ENCODE measurements around the gene RALBP1.

Gene RALBP1

GRCh38 chr18:9552616-9553015 lies 77.3 kb downstream of the RALBP1 start:
- DNase-seq = no peak

- DNase-seq = no peak
Observed at GRCh38 chr18:9557250-9557943, 82.1 kb downstream of the RALBP1 start.

DNA sequence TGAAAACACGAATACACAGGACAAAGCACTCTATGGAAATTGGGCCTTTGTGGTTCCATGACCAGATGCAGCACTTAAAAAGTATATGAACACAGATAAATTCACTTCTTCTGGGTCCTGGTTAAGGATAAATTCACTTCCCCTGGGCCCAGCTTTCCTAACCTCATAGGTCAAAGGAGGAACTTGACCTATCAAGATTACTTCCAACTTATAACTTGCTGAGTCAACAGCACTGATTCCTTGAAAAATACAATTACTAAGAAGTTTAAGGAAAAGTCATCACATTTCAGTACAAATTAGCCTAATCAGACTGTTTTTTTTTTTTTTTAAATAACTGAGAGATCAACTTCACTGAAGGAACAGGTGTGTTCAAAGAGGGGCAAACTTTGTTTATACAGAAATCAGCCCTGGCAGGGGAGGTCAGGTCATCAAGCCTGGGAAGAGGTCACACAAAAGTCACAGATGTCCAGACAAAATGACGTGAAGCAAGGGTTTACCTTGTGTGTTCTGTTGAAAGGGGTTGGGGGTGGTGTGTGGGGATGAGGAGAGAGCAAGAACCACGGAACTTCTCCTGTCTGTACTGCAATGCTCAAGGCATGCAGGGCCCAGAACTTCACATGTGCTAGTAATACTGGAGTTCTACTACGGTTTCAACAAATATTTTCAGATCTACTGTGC lies 83.2 kb downstream of the RALBP1 start:
- DNase-seq = no peak

DNA sequence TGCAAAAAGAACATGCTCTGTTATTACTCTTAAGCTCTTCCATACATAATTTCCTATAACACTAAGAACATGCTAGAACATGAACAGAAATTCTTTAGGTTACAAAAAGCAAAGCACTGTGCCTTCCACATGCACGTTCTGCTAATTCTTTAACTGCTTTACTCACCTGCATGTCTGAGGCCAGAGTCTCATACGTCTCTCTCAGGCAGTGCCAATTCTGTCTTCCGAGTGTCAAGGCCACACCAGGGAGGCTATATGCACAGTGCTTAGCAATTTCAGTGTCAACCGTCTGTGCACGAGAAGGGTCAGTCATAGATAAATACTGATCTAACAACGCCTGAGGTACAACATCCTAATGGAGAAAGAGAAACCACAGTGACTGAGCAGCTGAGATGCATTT lies 83.9 kb downstream of the RALBP1 start:
- no peak for DNase-seq

DNA sequence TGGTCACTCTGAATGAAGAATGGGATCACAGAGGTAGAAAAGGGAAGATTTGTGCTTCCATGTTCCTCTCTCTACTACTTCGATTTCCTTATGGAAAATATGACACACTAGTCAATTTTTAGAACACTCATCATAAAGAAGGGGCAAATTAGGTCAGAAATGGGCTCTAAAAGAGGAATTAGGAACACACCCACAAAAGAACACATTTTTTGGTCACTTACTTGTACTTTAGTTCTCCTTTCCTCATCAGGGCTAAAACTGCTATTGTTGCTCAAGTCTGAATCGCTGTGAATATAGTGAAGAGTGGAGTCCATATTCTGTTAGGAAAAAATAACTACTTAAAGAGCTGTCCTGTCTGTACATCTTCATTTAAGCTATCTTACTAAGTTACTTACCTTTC lies 86.4 kb downstream of the RALBP1 start:
- DNase-seq = no peak

- DNase-seq = no peak
Observed at GRCh38 chr18:9562584-9562983, 87.3 kb downstream of the RALBP1 start.

- no peak for DNase-seq
Observed at GRCh38 chr18:9563331-9563730, 88.0 kb downstream of the RALBP1 start.

DNA sequence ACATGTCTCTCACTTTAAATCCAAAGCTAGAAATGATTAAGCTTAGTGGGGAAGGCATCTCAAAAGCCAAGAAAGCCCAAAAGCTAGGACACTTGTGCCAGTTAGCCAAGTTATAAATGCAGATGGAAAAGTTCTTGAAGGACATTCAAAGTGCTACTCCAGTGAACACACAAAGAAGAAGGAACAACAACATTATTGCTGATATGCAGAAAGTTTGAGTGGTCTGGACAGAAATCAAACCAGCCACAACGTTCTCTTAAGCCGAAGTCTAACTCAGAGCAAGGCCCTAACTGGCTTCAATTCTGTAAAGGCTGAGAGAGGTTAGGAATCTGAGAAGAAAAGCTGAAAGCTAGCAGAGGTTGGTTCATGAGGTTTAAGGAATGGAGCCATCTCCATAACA lies 90.1 kb downstream of the RALBP1 start:
- no peak for DNase-seq

DNA sequence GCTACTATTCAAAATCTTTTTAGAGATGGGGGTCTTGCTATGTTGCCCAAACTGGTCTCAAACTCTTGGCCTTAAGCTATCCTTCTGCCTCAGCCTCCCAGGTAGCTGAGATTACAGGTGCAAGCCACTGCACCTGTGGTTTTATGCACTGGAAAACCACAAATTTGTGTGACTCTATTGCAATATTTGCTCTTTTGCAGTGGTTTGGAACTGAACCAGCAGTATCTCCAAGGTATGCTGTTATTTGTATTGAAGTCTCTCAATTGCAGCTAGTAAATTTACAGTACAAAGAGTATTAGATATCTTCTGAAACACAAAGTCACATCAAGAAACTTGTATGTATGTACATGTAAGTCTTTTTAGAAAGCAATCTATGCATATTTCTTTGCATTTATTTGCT lies 92.9 kb downstream of the RALBP1 start:
- DNase-seq = no peak

DNA sequence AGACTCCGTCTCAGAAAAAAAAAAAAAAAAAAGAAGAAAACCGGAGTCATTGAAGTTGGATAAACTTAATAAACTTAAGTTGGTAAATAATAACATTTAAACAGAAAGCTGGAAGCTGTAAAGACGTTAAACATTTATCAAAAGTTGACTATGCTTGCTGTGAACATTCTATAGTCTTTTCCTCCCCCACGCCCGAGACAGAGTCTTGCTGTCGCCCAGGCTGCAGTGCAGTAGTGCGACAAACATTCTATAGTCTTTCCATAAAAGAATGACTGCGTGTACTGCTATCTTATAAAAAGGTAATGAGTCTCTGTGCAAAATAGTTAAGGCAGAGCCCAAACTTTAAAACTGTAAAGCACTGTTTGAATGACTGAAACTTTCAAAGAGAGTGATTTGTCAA lies 93.9 kb downstream of the RALBP1 start:
- no peak for DNase-seq

DNA sequence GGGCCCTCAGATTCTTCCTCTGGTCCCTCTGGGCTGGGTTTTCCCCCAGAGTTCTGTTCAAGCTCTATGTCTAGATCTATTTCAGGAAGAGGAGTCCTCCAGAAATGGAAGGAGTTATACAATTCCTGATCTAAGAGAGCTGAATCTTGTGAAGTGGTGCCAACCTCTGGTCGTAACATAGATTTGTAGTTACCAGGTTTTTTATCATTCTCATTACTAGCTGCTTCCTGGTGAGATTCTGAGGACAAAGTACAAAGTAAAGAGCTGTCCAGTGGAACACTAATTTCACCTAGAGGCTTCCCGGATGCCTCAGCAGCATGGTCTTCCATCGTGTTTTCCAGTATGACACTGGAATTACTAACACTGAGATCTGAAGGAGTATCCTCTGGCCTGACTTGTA lies 94.9 kb downstream of the RALBP1 start:
- no peak for DNase-seq

- no peak for DNase-seq
Observed at GRCh38 chr18:9571546-9571945, 96.2 kb downstream of the RALBP1 start.

GRCh38 chr18:9574473-9575115 lies 99.3 kb downstream of the RALBP1 start:
- no peak for DNase-seq

DNA sequence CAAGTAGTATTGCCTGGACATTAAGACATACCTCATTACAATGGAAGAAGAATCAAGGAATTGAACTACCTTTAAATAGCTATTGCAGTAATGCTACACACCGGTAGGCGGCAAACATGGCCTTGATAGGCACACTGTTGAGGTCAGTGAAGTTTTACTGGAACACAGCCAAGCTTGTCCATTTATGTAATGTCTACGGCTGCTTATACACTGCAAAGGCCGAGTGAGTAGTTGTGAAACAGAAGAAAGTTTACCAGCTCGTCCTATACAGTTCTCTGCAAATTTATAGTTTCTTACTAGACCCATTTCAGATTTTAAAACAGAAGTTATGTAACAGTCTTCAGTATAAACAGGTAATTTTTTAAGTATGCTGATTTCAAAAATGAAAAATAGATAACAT lies 100.2 kb downstream of the RALBP1 start:
- peak; percentile 34 to 40 for DNase-seq

DNA sequence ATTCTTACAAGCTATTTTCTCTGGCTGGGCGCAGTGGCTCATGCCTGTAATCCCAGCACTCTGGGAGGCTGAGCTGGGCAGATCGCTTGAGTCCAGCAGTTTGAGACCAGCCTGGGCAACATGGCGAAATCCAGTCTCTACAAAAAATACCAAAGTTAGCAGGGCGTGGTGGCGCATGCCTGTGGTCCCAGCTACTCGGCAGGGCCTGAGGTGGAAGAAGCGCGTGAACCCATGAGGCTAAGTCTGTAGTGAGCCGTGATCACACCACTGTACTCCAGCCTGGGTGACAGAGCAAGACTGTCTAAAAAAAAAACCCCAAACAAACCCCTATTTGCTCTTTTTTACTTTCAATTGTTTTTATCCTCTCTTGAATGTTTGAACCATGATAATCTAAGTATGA lies 102.0 kb downstream of the RALBP1 start:
- DNase-seq = no peak

- DNase-seq = no peak
Observed at GRCh38 chr18:9578306-9578705, 103.0 kb downstream of the RALBP1 start.

GRCh38 chr18:9581667-9582066 lies 106.4 kb downstream of the RALBP1 start:
- no peak for DNase-seq

- DNase-seq = no peak
Observed at GRCh38 chr18:9586814-9587213, 111.5 kb downstream of the RALBP1 start.

Measured in CD4-positive, alpha-beta T cell treated with Interleukin-1 beta for 1 hour (primary cell).